ENCODE results near the gene NOP53.
A peak's percentile ranks its signal among the peaks of the same experiment; 100 is the strongest.
"Not testable (repeated sequence)": the region's sequence is repeated elsewhere in the genome, so short reads cannot be mapped to it uniquely, and the experiment has no call there.

NOP53 gene

GRCh38 chr19:47704024-47704423 is 41.3 kb upstream of the NOP53 start:
- Histone ChIP-seq H3K36me3 (ENCODE audit: control insufficient read depth in 2 of 2, insufficient read depth in 2 of 2, low read length in 2 of 2) (peaks cover 6 to 12% of the 10 kb centered on the region in 2 donors), H3K4me3 (ENCODE audit: low read length in 2 of 2) (no peak overlapping the region), H3K27ac (ENCODE audit: low read length) (peak overlapping the region; percentile 18), H3K4me1 (ENCODE audit: control insufficient read depth, insufficient read depth, low read length) (peaks cover 9% of the 10 kb centered on the region), H3K9ac (ENCODE audit: low read length in 2 of 2) (no peak overlapping the region), H3K9me3 (ENCODE audit: control insufficient read depth in 2 of 2, low read length in 2 of 2) (peaks cover 0 to 3% of the 10 kb centered on the region in 2 donors), H3K27me3 (ENCODE audit: control insufficient read depth in 1 of 2, insufficient read depth in 2 of 2, low read length in 2 of 2) (no peaks in the 10 kb centered on the region)

GRCh38 chr19:47704656-47705055 is 40.7 kb upstream of the NOP53 start:
- peaks cover 9% of the 10 kb centered on the region for H3K4me1 ChIP-seq (ENCODE audit: control insufficient read depth, insufficient read depth, low read length)
- H3K9me3 ChIP-seq (ENCODE audit: control insufficient read depth in 2 of 2, low read length in 2 of 2): peaks cover 0 to 3% of the 10 kb centered on the region in 2 donors
- H3K36me3 ChIP-seq (ENCODE audit: control insufficient read depth in 2 of 2, insufficient read depth in 2 of 2, low read length in 2 of 2): peaks cover 5% of the 10 kb centered on the region in 2 donors
- no peak overlapping the region for H3K4me3 ChIP-seq (ENCODE audit: low read length in 2 of 2)
- H3K27ac ChIP-seq (ENCODE audit: low read length): no peak overlapping the region
- no peak overlapping the region for H3K9ac ChIP-seq (ENCODE audit: low read length in 2 of 2)
- no peaks in the 10 kb centered on the region for H3K27me3 ChIP-seq (ENCODE audit: control insufficient read depth in 1 of 2, insufficient read depth in 2 of 2, low read length in 2 of 2)

GRCh38 chr19:47707135-47707925 is 38.0 kb upstream of the NOP53 start:
- H3K27me3 ChIP-seq (ENCODE audit: control insufficient read depth in 1 of 2, insufficient read depth in 2 of 2, low read length in 2 of 2): no peaks in the 10 kb centered on the region
- H3K4me1 ChIP-seq (ENCODE audit: control insufficient read depth, insufficient read depth, low read length): peaks cover 9% of the 10 kb centered on the region
- no peak overlapping the region for H3K9ac ChIP-seq (ENCODE audit: low read length in 2 of 2)
- H3K36me3 ChIP-seq (ENCODE audit: control insufficient read depth in 2 of 2, insufficient read depth in 2 of 2, low read length in 2 of 2): peaks cover 0 to 2% of the 10 kb centered on the region in 2 donors
- no peak overlapping the region for H3K27ac ChIP-seq (ENCODE audit: low read length)
- H3K4me3 ChIP-seq (ENCODE audit: low read length in 2 of 2): peak overlapping the region in 1 of 2 donors; percentile 15
- H3K9me3 ChIP-seq (ENCODE audit: control insufficient read depth in 2 of 2, low read length in 2 of 2): peaks cover 0 to 3% of the 10 kb centered on the region in 2 donors

GRCh38 chr19:47711652-47712242 is 33.6 kb upstream of the NOP53 start:
- no peaks in the 10 kb centered on the region for H3K27me3 ChIP-seq (ENCODE audit: control insufficient read depth in 1 of 2, insufficient read depth in 2 of 2, low read length in 2 of 2)
- no peak overlapping the region for H3K9ac ChIP-seq (ENCODE audit: low read length in 2 of 2)
- H3K4me1 ChIP-seq (ENCODE audit: control insufficient read depth, insufficient read depth, low read length): peaks cover 24% of the 10 kb centered on the region
- H3K36me3 ChIP-seq (ENCODE audit: control insufficient read depth in 2 of 2, insufficient read depth in 2 of 2, low read length in 2 of 2): peaks cover 5 to 10% of the 10 kb centered on the region in 2 donors
- no peaks in the 10 kb centered on the region for H3K9me3 ChIP-seq (ENCODE audit: control insufficient read depth in 2 of 2, low read length in 2 of 2)
- no peak overlapping the region for H3K27ac ChIP-seq (ENCODE audit: low read length)
- no peak overlapping the region for H3K4me3 ChIP-seq (ENCODE audit: low read length in 2 of 2)

- H3K9ac ChIP-seq (ENCODE audit: low read length in 2 of 2): peak within 1 kb of the TSS; percentile 90 to 93
- no peaks in the 10 kb centered on the region for H3K27me3 ChIP-seq (ENCODE audit: control insufficient read depth in 1 of 2, insufficient read depth in 2 of 2, low read length in 2 of 2)
- peak within 1 kb of the TSS; percentile 79 for H3K27ac ChIP-seq (ENCODE audit: low read length)
- H3K36me3 ChIP-seq (ENCODE audit: control insufficient read depth in 2 of 2, insufficient read depth in 2 of 2, low read length in 2 of 2): peaks cover 7 to 17% of the 10 kb centered on the region in 2 donors
- H3K4me1 ChIP-seq (ENCODE audit: control insufficient read depth, insufficient read depth, low read length): peaks cover 37% of the 10 kb centered on the region
- H3K9me3 ChIP-seq (ENCODE audit: control insufficient read depth in 2 of 2, low read length in 2 of 2): no peaks in the 10 kb centered on the region
- H3K4me3 ChIP-seq (ENCODE audit: low read length in 2 of 2): peak within 1 kb of the TSS; percentile 83 to 89
Observed at GRCh38 chr19:47713046-47714021, 32.0 kb upstream of the NOP53 start, which contains the start of gene EHD2. EHD2 (plus strand) TSS chr19:47713422; CDS start chr19:47716613, 3,191 bp downstream.

GRCh38 chr19:47714339-47714738 is 31.0 kb upstream of the NOP53 start:
- H3K9me3 ChIP-seq (ENCODE audit: control insufficient read depth in 2 of 2, low read length in 2 of 2): no peaks in the 10 kb centered on the region
- H3K4me1 ChIP-seq (ENCODE audit: control insufficient read depth, insufficient read depth, low read length): peaks cover 46% of the 10 kb centered on the region
- peak overlapping the region; percentile 79 for H3K27ac ChIP-seq (ENCODE audit: low read length)
- peak overlapping the region in 1 of 2 donors; percentile 93 for H3K9ac ChIP-seq (ENCODE audit: low read length in 2 of 2)
- H3K27me3 ChIP-seq (ENCODE audit: control insufficient read depth in 1 of 2, insufficient read depth in 2 of 2, low read length in 2 of 2): no peaks in the 10 kb centered on the region
- peak overlapping the region; percentile 83 to 89 for H3K4me3 ChIP-seq (ENCODE audit: low read length in 2 of 2)
- H3K36me3 ChIP-seq (ENCODE audit: control insufficient read depth in 2 of 2, insufficient read depth in 2 of 2, low read length in 2 of 2): peaks cover 7 to 17% of the 10 kb centered on the region in 2 donors

- not testable (repeated sequence) for H3K9ac ChIP-seq (ENCODE audit: low read length in 2 of 2); H3K27ac ChIP-seq (ENCODE audit: low read length); H3K9me3 ChIP-seq (ENCODE audit: control insufficient read depth in 2 of 2, low read length in 2 of 2); H3K27me3 ChIP-seq (ENCODE audit: control insufficient read depth in 1 of 2, insufficient read depth in 2 of 2, low read length in 2 of 2)
- Histone ChIP-seq H3K36me3 (ENCODE audit: control insufficient read depth in 2 of 2, insufficient read depth in 2 of 2, low read length in 2 of 2) (peaks cover 7 to 17% of the 10 kb centered on the region in 2 donors), H3K4me1 (ENCODE audit: control insufficient read depth, insufficient read depth, low read length) (peaks cover 51% of the 10 kb centered on the region), H3K4me3 (ENCODE audit: low read length in 2 of 2) (peak overlapping the region; percentile 83 to 89)
Observed at GRCh38 chr19:47714855-47715254, 30.5 kb upstream of the NOP53 start.

- peaks cover 65% of the 10 kb centered on the region for H3K4me1 ChIP-seq (ENCODE audit: control insufficient read depth, insufficient read depth, low read length)
- H3K9ac ChIP-seq (ENCODE audit: low read length in 2 of 2): no peak overlapping the region
- H3K27ac ChIP-seq (ENCODE audit: low read length): peak overlapping the region; percentile 67
- peaks cover 7 to 17% of the 10 kb centered on the region in 2 donors for H3K36me3 ChIP-seq (ENCODE audit: control insufficient read depth in 2 of 2, insufficient read depth in 2 of 2, low read length in 2 of 2)
- H3K27me3 ChIP-seq (ENCODE audit: control insufficient read depth in 1 of 2, insufficient read depth in 2 of 2, low read length in 2 of 2): no peaks in the 10 kb centered on the region
- peak overlapping the region in 1 of 2 donors; percentile 29 for H3K4me3 ChIP-seq (ENCODE audit: low read length in 2 of 2)
- H3K9me3 ChIP-seq (ENCODE audit: control insufficient read depth in 2 of 2, low read length in 2 of 2): no peaks in the 10 kb centered on the region
Observed at GRCh38 chr19:47716270-47716937, 28.9 kb upstream of the NOP53 start.

GRCh38 chr19:47718415-47719046 is 26.8 kb upstream of the NOP53 start:
- peak overlapping the region; percentile 46 to 63 for H3K4me3 ChIP-seq (ENCODE audit: low read length in 2 of 2)
- H3K4me1 ChIP-seq (ENCODE audit: control insufficient read depth, insufficient read depth, low read length): peaks cover 78% of the 10 kb centered on the region
- H3K9ac ChIP-seq (ENCODE audit: low read length in 2 of 2): peak overlapping the region; percentile 68 to 71
- H3K27me3 ChIP-seq (ENCODE audit: control insufficient read depth in 1 of 2, insufficient read depth in 2 of 2, low read length in 2 of 2); H3K9me3 ChIP-seq (ENCODE audit: control insufficient read depth in 2 of 2, low read length in 2 of 2): not testable (repeated sequence)
- peaks cover 7 to 17% of the 10 kb centered on the region in 2 donors for H3K36me3 ChIP-seq (ENCODE audit: control insufficient read depth in 2 of 2, insufficient read depth in 2 of 2, low read length in 2 of 2)
- H3K27ac ChIP-seq (ENCODE audit: low read length): peak overlapping the region; percentile 93

All from stomach smooth muscle (tissue), 2 donors.